SU-DHL-6 (cell line): ENCODE measurements around the gene ANTXR1.

Experiments used
- EZH2phosphoT487 ChIP-seq: fragments of 200-600 bp; sonication (generic), shearing (Covaris generic); conservative IDR thresholded peaks from 2 replicates; pipeline ENCODE4 v1.6.1; 2018; ENCODE audit warnings: mild to moderate bottlenecking, antibody characterized with exemption, low read length, moderate library complexity, mixed read lengths
- TF ChIP-seq, protein P1 (sequence below): fragments of 200-600 bp; sonication (generic); IDR thresholded peaks from one replicate; pipeline ENCODE4 v1.5.1; 2017; ENCODE audit warnings: antibody characterized with exemption, mild to moderate bottlenecking, low read length, moderate library complexity; ENCODE audit not compliant: insufficient read depth, poor library complexity, severe bottlenecking

DNA sequence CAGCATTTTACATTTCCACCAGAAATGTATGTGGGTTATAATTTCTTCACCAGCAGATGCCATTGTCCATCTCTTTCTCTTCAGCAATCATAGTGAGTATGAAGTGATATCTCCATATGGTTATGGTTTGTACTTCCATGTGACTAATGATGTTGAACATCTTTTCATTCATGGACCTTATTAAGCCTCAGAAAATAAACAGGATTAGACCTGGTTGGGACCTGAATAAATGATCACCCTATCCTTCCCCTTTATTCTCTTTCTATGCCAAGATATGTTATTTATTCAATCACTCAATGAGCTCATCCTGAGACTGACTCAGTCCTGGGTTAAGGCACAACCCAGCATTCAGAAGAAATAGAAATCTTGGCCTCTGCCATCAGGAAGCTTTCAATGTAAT, 86.6 kb downstream of the ANTXR1 start:
- TF ChIP-seq, protein P1, sequence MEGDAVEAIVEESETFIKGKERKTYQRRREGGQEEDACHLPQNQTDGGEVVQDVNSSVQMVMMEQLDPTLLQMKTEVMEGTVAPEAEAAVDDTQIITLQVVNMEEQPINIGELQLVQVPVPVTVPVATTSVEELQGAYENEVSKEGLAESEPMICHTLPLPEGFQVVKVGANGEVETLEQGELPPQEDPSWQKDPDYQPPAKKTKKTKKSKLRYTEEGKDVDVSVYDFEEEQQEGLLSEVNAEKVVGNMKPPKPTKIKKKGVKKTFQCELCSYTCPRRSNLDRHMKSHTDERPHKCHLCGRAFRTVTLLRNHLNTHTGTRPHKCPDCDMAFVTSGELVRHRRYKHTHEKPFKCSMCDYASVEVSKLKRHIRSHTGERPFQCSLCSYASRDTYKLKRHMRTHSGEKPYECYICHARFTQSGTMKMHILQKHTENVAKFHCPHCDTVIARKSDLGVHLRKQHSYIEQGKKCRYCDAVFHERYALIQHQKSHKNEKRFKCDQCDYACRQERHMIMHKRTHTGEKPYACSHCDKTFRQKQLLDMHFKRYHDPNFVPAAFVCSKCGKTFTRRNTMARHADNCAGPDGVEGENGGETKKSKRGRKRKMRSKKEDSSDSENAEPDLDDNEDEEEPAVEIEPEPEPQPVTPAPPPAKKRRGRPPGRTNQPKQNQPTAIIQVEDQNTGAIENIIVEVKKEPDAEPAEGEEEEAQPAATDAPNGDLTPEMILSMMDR, result no peak
- TF ChIP-seq EZH2phosphoT487, result no peak
